Neural crest cell (in vitro differentiated cells): ENCODE measurements around the gene PTH. TPM values are rescaled to one million over a fixed set of nuclear protein-coding genes. Genes with fewer than 3 reads are reported as not detected.

ENCODE experiments used
- DNase-seq: peaks from one replicate; pipeline ENCODE4 v3.0.0; 2021; ENCODE audit warnings: low read depth, mixed read lengths, low spot score
- H3K27ac Mint-ChIP-seq: one replicate; pipeline ENCODE4 v1.8.0; 2021; ENCODE audit warnings: mild to moderate bottlenecking, mixed read lengths; ENCODE audit not compliant: unreplicated experiment
- H3K27me3 Mint-ChIP-seq: 2 replicates; pipeline ENCODE4 v1.8.0; 2021; ENCODE audit warnings: low read depth, mild to moderate bottlenecking, mixed read lengths
- H3K36me3 Mint-ChIP-seq: 2 replicates; pipeline ENCODE4 v1.8.0; 2021; ENCODE audit warnings: low read depth, mild to moderate bottlenecking, mixed read lengths
- H3K4me1 Mint-ChIP-seq: 2 replicates; pipeline ENCODE4 v1.8.0; 2021; ENCODE audit warnings: mixed read lengths
- H3K4me3 Mint-ChIP-seq: one replicate; pipeline ENCODE4 v1.8.0; 2021; ENCODE audit warnings: mild to moderate bottlenecking, mixed read lengths
- H3K9me3 Mint-ChIP-seq: 2 replicates; pipeline ENCODE4 v1.8.0; 2021; ENCODE audit warnings: mixed read lengths
- total RNA-seq: library from RNA; stranded (reverse); gene quantifications from 2 replicates; pipeline ENCODE4 v1.2.1, GENCODE V29; 2021
- TF ChIP-seq, protein P1 (sequence below): fragments of 200-600 bp; sonication (generic); conservative IDR thresholded peaks from 2 replicates; pipeline ENCODE4 v1.5.0; 2021; ENCODE audit warnings: antibody characterized with exemption, mild to moderate bottlenecking

PTH gene
- total RNA-seq, 1 donor from 2014 or later: not detected

DNA sequence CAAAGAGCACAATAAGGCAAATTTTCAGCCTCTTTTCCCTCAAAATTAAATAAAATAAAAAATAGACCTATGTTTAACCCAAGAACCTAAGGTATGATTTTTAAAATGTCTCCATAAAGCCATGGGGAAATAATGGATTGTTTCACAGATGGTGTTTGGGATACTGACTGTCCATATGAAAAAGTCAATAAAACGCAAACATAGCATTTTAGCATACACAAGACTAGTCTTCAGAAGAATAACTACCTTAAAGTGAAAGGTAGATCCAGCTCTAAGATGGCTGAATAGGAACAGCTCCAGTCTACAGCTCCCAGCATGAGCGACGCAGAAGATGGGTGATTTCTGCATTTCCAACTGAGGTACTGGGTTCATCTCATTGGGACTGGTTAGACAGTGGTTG, 16.1 kb downstream of the PTH start:
- Mint-ChIP-seq H3K27me3 (peaks cover 11% of the 10 kb centered on the region), H3K36me3 (peaks cover 2% of the 10 kb centered on the region), H3K4me3 (no peak overlapping the region), H3K9me3 (peaks cover 21% of the 10 kb centered on the region), H3K27ac (no peak overlapping the region), H3K4me1 (no peaks in the 10 kb centered on the region)
- DNase-seq: no peak
- TF ChIP-seq, protein P1, sequence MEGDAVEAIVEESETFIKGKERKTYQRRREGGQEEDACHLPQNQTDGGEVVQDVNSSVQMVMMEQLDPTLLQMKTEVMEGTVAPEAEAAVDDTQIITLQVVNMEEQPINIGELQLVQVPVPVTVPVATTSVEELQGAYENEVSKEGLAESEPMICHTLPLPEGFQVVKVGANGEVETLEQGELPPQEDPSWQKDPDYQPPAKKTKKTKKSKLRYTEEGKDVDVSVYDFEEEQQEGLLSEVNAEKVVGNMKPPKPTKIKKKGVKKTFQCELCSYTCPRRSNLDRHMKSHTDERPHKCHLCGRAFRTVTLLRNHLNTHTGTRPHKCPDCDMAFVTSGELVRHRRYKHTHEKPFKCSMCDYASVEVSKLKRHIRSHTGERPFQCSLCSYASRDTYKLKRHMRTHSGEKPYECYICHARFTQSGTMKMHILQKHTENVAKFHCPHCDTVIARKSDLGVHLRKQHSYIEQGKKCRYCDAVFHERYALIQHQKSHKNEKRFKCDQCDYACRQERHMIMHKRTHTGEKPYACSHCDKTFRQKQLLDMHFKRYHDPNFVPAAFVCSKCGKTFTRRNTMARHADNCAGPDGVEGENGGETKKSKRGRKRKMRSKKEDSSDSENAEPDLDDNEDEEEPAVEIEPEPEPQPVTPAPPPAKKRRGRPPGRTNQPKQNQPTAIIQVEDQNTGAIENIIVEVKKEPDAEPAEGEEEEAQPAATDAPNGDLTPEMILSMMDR: no peak

DNA sequence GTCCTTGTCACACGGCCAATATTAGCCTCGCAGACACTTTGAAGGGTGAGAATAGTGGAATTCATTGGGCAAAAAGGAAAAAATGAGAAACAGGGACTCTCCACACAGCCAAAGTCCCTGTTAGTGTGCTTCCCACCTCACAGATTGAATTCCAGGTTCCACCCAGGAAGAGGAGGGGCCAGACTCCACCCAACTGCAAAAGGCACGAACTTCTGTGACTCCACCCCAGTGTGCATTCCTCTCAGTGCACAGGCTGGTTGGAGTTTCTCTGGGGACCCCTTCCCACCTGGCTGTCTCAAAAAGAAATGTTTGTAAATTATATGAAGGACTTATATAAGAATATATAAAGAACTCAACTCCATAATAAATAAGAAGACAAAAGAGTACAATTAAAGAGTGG, 20.7 kb downstream of the PTH start:
- Mint-ChIP-seq H3K36me3 (no peaks in the 10 kb centered on the region), H3K27ac (no peak overlapping the region), H3K9me3 (peaks cover 9% of the 10 kb centered on the region), H3K27me3 (no peaks in the 10 kb centered on the region), H3K4me1 (peaks cover 10% of the 10 kb centered on the region), H3K4me3 (no peak overlapping the region)
- TF ChIP-seq, protein P1: no peak
- DNase-seq: no peak

DNA sequence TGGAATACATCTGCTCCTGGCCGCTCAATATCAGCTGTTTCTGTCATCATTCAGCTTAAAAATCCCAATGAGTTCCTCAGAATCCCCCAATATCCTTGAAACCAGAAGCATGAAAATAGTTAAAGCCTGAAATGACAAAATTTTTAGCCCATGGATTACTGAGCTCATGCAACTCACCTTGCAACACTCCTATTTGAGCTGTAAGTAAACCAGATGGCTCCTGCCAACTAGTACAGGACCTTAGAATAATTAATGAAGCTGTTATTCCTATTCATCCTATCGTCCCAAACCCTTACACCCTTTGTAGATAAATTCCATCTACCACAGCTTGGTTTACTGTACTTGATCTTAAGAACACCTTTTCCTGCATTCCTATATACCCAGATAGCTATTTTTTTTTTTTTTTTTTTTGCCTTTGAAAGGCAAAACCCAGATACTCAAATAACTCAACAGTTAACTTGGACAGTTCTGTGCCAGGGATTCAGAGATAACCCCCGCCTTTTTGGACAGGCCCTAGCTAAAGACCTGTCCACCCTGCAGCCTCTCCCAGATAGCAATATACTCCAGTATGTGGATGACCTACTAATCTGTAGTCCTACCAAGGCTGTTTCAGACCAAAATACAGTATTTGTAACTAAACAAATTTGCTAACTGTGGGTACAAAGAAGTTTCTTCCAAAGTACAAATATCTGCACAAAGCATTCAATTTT, 22.6 kb downstream of the PTH start:
- H3K4me1 Mint-ChIP-seq: peaks cover 10% of the 10 kb centered on the region

DNA sequence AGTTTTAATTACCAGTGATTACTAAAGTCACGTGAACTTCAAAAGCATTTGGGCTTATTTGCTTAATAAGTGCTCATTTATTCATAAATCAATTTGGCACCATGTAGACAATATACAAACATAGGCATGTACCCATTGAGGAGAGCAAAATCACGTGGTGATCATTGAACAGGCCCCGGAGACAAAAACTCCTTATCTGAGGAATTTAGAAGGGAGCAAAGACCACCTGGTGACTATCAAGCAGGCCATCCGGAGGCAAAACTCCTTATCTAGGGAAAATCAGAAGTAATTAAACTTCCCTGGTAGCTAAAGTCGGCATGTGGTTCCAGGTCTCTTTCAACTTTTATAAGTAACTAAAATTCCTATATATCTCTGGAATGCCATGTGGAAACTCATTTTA, 27.0 kb downstream of the PTH start:
- DNase-seq: no peak
- H3K27me3 Mint-ChIP-seq: no peaks in the 10 kb centered on the region
- peaks cover 2% of the 10 kb centered on the region for H3K36me3 Mint-ChIP-seq
- H3K9me3 Mint-ChIP-seq: peaks cover 5% of the 10 kb centered on the region
- H3K4me1 Mint-ChIP-seq: peaks cover 20% of the 10 kb centered on the region
- H3K27ac Mint-ChIP-seq: no peak overlapping the region
- H3K4me3 Mint-ChIP-seq: no peak overlapping the region
- TF ChIP-seq, protein P1: no peak

More for the DNA sequence above, 22.6 kb downstream of the PTH start:
- H3K9me3 Mint-ChIP-seq: peaks cover 3% of the 10 kb centered on the region
- H3K27ac Mint-ChIP-seq: no peak overlapping the region
- TF ChIP-seq, protein P1: no peak
- no peaks in the 10 kb centered on the region for H3K36me3 Mint-ChIP-seq
- no peaks in the 10 kb centered on the region for H3K27me3 Mint-ChIP-seq
- H3K4me3 Mint-ChIP-seq: no peak overlapping the region
- DNase-seq: no peak

DNA sequence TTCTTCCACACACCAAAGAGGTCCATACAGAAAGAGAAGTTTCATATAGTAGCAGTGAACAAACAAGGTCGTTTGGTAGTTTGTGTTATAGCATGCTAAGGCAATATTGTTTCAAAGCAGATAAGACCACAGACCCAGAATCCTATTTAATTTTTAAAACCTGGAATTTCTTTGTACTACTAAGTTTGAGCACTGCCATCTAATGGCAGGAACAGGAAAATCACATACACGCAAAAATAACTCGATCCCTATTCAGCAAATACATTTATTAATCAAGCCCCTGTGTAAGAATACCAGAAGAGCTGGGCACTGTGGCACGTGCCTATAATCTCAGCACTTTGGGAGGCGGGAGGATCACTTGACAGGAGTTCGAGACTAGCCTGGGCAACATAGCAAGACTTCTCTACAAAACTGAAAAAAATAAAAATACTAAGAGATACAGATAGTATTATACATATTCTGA, 29.9 kb downstream of the PTH start:
- H3K4me1 Mint-ChIP-seq: peaks cover 32% of the 10 kb centered on the region
- H3K27me3 Mint-ChIP-seq: no peaks in the 10 kb centered on the region
- DNase-seq: no peak
- peaks cover 5% of the 10 kb centered on the region for H3K9me3 Mint-ChIP-seq
- H3K27ac Mint-ChIP-seq: no peak overlapping the region
- TF ChIP-seq, protein P1: peak; percentile 70
- H3K36me3 Mint-ChIP-seq: peaks cover 3% of the 10 kb centered on the region
- H3K4me3 Mint-ChIP-seq: peak overlapping the region; percentile 78
